AG09309 (cell line): ENCODE measurements around the gene TJAP1.
"Not testable (repeated sequence)": the region's sequence is repeated elsewhere in the genome, so short reads cannot be mapped to it uniquely, and the experiment has no call there.

ENCODE experiments used
- DNase-seq: peaks from one replicate; pipeline ENCODE4 v3.0.0-alpha.2; 2010; ENCODE audit warnings: low read depth
- H3K4me3 ChIP-seq: 2 replicates; pipeline ENCODE4 v1.5.1; 2011; ENCODE audit warnings: mild to moderate bottlenecking, low read depth, low read length, moderate library complexity; ENCODE audit not compliant: control insufficient read depth
- CTCF ChIP-seq: IDR thresholded peaks from 2 replicates; pipeline ENCODE4 v1.5.1; 2011; ENCODE audit warnings: mild to moderate bottlenecking, low read depth, low read length, inconsistent platforms; ENCODE audit not compliant: insufficient read depth, control insufficient read depth; ENCODE audit errors: missing control alignments

Gene TJAP1

GRCh38 chr6:43457643-43458042, 19.7 kb upstream of the TJAP1 start:
- H3K4me3 ChIP-seq: no peak overlapping the region
- no peak for DNase-seq
- TF ChIP-seq CTCF: no peak

- H3K4me3 ChIP-seq, DNase-seq: not testable (repeated sequence)
Observed at GRCh38 chr6:43458154-43458553, 19.2 kb upstream of the TJAP1 start.

GRCh38 chr6:43459535-43459934, 17.8 kb upstream of the TJAP1 start:
- H3K4me3 ChIP-seq: no peak overlapping the region
- TF ChIP-seq CTCF: no peak
- DNase-seq: no peak

- no peak for TF ChIP-seq CTCF
- no peak for DNase-seq
- no peak overlapping the region for H3K4me3 ChIP-seq
Observed at GRCh38 chr6:43460032-43460431, 17.3 kb upstream of the TJAP1 start.

- DNase-seq: no peak
- no peak overlapping the region for H3K4me3 ChIP-seq
- no peak for TF ChIP-seq CTCF
Observed at GRCh38 chr6:43461936-43462335, 15.4 kb upstream of the TJAP1 start.

GRCh38 chr6:43464337-43464736, 13.0 kb upstream of the TJAP1 start:
- no peak overlapping the region for H3K4me3 ChIP-seq
- no peak for DNase-seq
- TF ChIP-seq CTCF: no peak

GRCh38 chr6:43465948-43466347, 11.4 kb upstream of the TJAP1 start:
- TF ChIP-seq CTCF: no peak
- no peak overlapping the region for H3K4me3 ChIP-seq
- DNase-seq: no peak

GRCh38 chr6:43467265-43467664, 10.1 kb upstream of the TJAP1 start:
- not testable (repeated sequence) for DNase-seq, H3K4me3 ChIP-seq
